ENCODE measurements around the gene RCVRN.

RCVRN gene

DNA sequence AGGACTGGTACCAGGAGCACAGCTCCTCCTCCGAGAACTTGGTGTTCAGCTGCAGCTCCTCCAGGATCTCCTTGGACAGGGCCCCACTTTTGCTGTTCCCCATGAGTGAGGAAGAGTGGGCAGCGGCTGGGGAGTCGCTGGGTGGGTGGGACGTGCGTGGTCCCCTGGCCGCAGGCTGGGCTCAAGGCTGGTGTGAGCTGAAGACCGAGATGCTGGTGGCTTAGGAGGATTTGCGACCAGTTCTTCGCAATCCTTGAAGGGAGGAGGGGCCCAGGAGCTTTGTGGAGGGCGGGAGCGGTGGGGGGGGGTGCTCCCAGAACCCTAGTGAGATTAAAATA is at the start of gene RCVRN:
Gene RCVRN, minus strand, starts transcription at position 194 of the 338 bp plus-strand sequence. Its CDS starts 91 bp downstream, at position 103.
- DNase-seq, result no peak

DNA sequence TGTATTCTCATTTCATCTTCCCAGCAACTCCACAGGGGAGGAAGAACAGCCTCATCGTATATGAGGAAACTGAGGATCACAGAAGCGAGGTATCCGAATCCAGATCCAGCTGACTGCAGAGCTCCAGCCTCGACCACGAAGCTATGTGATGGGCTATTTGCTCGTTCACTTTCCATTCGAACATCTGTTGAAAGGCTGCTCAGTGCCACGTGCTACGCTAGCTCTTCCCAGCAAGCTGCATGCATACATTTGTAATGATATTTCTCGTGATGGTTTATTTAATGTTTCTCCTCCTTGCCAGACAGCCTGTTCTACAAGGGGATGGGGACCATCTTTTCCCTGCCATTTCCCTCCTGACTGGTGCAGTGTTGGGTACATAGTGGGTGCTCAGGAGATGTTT is 48.4 kb upstream of the RCVRN start:
- no peak for DNase-seq

DNA sequence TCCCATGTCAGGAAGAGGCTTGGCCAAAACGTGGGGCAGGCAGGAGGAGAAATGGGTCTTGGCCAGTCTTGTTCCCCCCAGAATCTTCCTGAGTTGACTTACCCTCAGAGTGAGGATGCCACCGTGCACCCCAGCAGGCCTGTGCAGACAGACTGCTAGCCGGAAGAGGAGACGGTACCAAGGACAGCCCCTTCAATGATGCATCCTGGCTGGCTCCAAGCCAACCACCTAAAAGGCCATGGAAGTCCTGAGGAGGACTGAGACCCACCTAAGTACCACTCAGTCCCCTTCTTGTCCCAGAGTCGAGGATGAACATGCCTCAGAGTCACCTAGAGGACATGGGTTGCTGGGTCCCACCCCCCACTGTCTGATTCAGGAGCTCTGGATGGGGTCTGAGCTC is 46.7 kb upstream of the RCVRN start:
- no peak for DNase-seq

DNA sequence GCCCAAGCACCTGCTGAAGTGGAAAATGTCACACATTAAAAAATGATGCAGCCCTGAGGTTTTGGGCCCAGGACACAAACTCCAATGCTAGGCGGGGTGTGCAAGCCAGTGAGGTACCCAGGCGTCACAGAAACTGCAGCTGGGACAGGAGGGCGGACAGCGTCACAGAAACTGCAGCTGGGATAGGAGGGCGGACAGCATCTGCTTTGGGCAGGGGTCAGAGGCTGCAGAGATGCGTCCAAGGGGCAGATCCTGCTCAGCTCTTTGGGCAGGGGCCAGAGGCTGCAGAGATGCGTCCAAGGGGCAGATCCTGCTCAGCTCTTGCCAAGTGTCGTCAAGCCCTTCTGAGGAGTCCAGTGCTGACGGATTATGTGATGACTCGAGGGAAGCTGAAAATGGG is 43.9 kb upstream of the RCVRN start:
- no peak for DNase-seq

DNA sequence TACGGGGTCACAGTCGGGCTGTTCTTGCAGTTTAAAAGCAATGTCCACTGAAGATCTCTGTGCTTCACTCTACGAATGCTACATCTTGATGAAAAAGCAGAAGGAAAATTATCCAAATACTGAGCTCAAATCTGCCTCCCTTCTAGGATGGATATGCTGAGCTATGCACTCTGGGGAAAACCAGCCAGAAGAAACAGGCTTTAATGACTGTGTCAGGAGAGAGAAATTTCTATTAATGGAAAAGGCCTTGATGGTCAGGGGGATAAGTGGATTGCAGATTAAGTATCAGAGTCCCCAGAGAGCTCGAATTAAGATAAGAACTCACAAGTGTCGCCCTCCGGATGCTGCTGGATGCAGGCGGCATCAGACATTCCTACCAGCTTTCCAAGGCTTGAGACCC is 39.6 kb upstream of the RCVRN start:
- DNase-seq, result no peak

DNA sequence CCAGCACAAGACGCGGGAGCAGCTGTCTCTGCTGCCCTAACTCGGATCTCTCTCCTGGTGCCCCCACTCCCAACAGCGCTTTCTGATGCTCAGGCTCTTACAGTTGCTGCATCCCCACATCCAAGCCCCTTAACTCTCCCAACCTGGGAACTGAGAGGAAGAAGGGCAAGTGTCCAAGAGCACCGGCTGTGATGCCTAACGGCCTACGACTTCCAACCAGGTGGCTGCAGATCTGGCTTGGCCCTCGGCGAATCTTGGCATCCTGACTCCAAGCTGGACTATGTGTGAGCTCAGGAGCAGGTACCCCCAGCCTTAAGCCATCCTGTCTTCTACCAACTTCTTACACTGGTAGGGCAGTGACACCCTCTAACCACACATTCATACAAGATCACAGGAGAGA is 38.3 kb upstream of the RCVRN start:
- DNase-seq, result no peak

DNA sequence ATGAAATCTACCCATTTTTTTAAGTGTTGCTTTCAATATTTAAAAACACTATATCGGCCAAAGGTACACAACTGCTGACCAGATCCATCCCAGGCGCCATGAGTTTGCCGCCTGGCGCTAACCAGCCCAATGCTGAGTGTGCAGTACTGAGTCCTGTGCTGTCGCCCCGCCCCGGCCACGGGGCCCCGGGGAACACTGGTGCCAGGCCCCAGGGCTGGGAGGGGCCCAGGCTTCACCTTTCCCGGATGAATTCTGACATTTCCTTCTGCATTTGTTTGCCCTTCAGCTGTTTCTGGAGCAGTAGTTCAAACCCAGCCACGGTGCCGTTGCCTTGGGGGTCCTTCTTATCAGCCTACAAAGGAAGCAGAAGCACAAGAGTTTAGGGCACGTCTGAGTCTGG is 37.8 kb upstream of the RCVRN start:
- no peak for DNase-seq

DNA sequence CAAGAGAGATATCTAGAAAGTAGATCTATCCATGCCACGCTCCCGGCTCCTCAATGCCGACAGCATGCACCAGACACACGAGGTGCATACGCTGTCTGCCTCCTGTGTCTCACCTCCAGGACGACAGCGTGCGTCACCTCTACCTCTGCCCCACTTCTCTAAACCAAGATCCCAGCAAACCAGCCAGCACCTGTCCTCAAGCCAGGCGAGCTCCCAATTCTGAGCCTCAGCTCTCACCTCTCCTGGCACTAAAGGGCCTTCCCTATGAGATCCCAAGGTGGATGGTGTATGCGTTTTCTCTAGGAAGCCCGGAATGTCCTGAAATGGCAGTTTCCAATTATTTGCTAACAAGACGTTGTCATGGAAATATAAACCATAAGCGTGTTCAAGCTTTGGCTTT is 36.2 kb upstream of the RCVRN start:
- no peak for DNase-seq

DNA sequence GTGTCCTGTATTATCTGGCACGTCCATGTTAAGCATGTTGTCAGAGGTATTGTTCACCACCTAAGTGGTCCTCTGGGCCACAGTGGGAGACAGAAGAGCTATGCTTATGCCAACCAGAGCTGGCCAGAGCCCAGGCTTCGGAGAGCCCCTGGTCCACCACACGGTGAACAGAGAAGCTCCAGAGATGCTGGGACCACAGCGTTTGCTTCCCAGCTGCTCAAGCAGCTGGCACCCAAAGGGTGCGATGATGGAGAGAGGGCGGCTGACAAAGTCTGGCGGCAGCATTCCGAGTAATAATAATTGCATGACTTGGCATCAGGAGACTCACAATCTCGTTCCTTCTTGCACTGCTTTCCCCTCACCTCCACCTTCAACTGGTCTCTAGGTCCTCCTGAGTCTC is 35.8 kb upstream of the RCVRN start:
- DNase-seq, result no peak

DNA sequence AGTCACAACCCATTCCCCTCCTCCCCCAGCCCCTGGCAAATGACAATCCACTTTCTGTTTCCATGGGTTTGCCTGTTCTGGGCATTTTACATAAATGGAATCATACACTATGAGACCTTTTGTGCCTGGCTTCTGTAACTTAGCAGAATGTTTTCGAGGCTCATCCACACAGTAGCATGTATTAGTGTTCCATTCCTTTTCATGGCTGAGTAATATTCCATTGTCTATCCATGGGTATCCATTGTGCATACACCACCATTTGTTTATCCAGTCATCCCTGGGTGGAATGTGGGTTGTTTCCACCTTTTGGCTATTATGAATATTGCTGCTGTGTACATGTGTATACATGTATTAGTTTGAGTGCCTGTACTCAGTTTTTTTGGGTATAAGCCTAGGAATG is 33.7 kb upstream of the RCVRN start:
- no peak for DNase-seq

DNA sequence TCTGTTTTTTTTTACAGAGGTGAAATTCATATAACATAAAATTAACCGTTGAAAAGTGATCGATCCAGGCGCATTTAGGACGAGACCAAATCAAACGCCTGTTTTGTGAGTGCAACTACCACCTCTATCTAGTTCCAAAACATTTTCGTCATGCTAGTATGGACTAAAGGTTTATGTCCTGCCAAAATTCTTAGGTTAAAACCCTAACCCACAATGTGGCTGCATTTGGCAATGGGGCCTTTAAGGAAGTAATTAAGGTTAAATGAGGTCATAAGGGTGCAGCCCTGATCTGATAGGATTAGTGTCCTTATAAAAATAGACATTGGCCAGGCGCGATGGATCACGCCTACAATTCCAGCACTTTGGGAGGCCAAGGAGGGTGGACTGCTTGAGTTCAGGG is 32.8 kb upstream of the RCVRN start:
- DNase-seq, result no peak

DNA sequence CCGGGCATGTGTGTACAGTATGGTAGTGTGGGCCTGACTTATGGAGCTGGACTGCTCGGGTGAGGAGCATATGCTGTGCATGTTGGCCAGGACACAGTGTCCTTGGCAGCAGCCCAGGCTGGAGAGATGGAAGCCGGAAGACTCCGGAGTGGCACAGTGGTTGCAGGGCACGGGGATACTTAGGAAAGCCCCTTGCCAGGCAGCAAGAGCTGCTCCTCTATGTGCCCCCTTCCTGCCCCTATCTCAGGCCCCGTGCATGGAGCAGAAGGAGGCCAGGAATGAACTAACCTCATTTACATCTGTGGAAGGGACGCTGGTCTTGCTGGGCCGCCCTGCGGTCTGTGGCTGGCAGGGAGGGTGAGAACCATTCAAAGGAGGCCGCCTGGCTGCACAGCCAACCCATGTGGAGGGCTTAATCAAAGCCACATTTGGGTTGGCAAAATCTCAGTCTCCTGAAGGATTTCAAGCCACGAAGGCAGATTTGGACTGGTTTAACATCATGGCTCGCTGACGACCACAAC is 32.2 kb upstream of the RCVRN start:
- DNase-seq, result peak in 28 of 56 donors; percentile 10 to 64 (median 32)

DNA sequence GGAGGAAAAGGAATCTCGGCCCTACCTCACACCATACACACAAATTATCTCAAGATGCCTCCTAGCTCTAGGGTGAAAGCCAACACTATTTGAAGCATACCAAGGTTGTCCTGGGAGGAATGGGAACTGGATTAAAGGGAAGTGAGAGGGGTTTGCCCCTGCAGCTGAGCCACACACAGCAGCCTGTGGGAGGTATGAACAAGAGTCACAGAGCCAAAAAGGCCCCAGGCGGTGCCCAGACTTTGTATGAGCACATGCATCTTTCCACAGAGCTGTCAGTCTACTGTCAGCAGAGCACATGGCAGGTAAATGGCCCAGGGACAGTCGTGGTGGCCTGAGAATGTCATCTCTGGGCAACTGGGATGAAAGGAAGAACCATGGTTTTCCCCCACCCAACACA is 31.0 kb upstream of the RCVRN start:
- DNase-seq, result no peak

DNA sequence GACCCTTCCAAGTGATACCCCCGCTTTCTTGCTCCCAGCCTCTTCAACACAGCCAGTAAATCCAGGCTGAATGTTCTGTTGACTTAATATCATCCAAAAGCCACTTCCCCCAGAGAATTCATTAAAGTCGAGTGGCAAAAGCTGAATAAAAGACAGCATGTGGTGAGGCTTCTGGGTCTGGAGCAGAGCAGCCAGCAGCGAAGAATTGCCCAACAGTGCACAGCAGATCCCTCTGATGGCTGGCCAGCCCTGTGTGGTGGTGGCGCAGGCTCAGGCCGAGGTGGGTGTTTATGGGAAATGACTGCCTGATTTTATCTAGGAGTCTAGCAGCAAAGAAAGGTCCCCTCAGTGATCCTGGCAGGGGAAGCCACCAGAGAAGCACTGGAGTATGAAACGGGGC is 30.3 kb upstream of the RCVRN start:
- DNase-seq, result no peak

DNA sequence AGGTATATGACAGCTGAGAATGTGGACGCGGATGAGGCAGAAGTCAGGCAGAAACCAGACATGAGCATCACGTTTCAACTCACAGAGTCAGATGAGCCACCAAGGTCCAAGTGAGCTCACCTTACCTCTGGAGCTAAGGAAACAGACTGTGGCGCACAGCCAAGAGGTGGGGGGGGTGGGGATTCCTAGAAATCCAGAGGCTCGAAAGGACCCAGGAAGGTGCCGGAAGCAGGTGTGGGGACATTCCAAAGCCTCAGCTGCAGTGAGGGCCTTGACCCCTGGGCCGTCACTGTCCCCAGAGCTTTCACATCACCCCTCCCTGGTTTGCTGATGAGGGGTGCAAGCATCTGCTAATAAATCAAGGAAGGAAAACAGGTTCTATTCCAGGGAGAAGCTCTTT is 29.3 kb upstream of the RCVRN start:
- no peak for DNase-seq

DNA sequence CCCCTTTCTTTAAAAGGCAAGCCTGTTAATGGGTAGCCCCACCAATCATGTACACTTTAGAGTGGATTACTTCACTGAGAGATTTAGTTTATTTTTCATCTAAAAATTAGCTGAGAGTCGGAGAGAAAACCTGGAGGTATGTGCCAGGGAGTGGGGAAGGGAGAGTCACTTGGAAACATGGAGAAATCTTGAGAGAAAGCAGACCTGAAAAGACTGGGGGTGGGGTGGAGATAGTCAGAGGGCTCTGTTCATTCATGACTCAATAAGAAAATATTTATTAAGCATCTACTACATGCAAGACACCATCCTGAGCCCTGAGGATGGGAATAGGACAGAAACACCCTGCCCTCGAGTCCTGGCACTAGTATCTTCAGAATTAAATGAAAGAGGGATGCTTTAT is 27.4 kb upstream of the RCVRN start:
- DNase-seq, result no peak

DNA sequence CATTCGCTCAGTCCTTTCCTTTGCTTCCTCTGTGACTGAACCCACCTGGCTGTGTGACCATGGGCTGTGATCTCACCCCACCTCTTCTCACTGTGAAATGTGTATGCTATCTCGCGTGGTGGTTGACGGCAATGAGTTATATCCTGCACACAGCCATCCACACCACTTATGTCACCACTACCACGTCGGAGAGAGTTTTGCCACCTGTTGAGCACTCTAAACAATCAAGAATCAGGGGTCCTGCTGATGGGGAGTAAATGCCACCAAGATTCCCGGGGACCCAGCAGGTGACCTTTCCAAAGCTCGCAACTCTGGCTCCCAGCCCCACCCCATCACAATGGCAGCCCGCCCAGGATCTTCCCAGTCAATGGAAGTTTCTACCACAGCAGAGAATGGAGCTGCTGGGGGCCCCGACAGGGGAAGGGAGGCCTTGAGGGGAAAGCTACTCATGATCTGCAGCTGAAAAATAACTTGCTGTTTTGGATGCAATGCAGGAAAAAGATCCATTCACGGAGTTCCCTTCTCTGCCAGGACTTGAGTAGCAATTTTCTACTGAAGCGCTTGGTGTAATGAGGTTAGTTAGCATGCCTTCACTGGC is 26.2 kb upstream of the RCVRN start:
- no peak for DNase-seq

DNA sequence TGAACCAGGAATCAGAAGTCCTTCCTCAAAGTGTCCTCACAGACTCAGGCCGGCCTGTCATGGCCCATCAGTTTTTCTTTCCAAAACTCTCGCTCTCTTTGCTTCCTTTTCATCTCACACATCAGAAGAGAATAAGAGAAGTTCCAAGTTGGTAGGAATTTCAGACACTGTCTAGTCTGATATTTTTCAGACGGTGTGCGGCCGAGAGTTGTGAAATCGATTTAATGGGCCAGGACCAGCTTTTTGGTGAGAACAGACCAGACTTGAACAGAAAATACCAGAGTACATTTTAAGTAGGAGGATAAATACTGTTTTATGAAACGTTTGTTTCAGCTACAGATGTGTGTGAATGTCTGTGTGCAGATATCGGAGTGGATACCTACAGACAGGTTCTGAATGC is 24.8 kb upstream of the RCVRN start:
- no peak for DNase-seq

DNA sequence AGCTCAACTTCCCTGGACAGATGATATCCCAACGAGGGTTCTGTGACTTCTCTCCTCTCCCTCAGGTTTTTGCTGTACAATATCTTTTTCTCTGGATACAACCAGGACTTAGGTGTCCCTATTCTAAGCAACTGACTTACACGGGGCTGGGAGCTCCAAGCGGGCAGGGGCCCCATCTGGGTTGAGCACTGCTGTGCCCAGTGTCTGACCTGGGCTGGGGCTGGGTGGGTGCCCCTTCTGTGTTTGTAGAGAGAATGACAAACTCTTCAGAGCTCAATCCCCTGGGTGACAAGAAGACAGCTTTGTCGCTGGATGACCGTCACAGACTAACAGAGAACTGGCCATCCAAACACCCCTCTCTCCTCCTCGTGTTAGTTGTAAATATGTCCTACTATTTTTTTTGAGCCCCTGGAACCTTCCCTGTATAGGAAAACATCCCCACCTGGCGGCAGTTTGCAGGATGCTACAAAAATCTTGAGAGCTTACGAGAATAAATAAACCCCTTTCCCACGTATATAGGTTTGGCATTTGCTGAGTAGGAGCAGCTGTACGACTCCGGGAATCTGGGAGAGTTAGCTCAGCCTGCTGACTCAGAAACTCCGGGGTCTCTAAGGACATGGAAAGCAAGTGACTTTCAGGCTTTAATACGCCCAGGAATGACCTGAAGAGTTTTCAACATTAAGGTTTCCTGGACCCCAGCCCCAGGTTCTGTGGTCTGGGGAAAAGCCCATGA is 23.7 kb upstream of the RCVRN start:
- peak in 4 of 56 donors; percentile 5 to 32 (median 24) for DNase-seq

DNA sequence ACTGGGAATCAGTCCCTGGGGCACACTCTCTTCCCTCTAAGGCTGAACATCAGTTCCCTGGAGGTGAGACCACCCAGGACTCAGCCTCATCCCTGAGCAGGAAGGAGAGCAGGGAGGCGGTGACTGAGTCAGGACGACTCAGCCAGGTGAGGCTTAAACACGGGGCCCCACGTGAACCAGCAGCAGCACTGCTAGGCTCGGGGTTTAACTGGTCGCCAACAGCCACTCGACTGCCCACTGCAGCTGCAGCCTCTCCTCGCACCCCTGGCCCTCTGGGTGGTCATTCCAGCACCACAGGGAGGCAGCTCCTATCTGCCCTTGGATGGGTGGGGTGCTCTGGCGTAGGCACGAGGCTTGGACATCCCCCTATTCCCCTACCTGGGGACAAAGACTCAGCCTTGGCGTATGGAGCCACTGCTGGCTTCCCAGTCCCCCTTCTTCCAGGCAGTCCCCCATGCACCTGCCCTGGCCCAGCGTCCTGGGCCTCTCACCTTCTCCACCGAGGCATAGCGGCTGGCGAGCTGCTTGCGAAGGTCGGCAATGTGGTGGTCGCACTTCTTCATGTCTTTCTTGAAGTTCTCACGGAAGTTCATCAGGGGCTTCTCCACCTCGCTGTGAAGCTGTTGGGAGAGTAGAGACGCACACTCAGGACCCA is 21.2 kb upstream of the RCVRN start:
- no peak for DNase-seq

DNA sequence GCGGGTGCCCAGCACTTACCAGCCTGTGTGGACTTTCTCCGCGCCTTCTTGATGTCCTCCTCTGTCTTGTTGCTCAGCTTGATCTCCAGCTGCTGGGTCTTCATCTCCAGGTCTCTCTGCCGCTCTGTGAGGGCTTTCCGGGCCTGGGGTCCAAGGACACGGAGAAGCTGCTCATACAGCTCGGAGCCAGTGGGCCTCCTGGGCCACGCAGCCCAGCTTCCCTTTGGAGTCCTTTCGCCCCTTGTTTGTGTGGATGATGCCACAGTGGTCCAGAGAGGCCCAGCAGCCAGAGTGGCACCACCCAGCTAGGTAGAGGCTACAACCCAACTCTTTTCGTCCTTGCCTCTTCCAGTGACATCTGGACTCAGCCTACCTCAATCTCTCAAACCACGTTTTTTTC is 20.4 kb upstream of the RCVRN start:
- DNase-seq, result no peak

DNA sequence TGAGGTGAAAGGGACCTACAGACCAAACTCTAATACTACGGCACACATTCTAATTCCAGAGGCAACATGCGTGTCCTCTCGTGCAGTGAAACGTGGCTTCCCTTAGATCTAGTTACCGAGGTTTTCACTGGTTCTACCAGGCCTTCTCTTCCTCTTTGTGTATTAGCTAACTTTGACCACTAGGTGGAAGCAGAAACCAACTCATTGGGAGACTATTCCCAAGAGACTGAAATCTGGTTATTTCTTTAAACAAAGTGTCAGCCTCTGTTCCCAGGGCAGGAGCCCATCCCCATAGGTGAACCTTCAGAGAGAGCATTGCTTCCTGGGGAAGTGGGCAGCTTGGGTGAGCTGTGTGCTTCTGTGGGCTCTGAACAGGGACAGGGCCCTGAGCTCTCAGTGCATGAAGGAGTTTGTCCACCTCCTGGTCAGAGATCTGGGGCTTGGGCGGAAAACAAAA is 19.7 kb upstream of the RCVRN start:
- peak in 6 of 56 donors; percentile 6 to 33 (median 26) for DNase-seq

Data from amygdala (tissue), 56 donors.